Parathyroid adenoma (tissue), 2 donors: ENCODE data around the gene POLR3K.
"Not testable (repeated sequence)": the region's sequence is repeated elsewhere in the genome, so short reads cannot be mapped to it uniquely, and the experiment has no call there.

Source experiments
- H2AFZ ChIP-seq: fragments of 300-600 bp; sonication (generic); one replicate; pipeline ENCODE4 v1.7.0; 2017; ENCODE audit warnings: antibody characterized with exemption, mild to moderate bottlenecking
- H3K27ac ChIP-seq: fragments of 300-600 bp; sonication (generic); one replicate; pipeline ENCODE4 v1.7.0; 2017
- H3K27me3 ChIP-seq: fragments of 300-600 bp; sonication (generic); one replicate; pipeline ENCODE4 v1.7.0; 2017; ENCODE audit warnings: low read length; ENCODE audit not compliant: control insufficient read depth, insufficient read depth
- H3K36me3 ChIP-seq: fragments of 300-600 bp; sonication (generic); one replicate; pipeline ENCODE4 v1.7.0; 2017; ENCODE audit warnings: low read length; ENCODE audit not compliant: control insufficient read depth, insufficient read depth
- H3K4me1 ChIP-seq: fragments of 300-600 bp; sonication (generic); one replicate; pipeline ENCODE4 v1.7.0; 2017; ENCODE audit warnings: control low read depth
- H3K4me2 ChIP-seq: fragments of 300-600 bp; sonication (generic); one replicate; pipeline ENCODE4 v1.7.0; 2017; ENCODE audit warnings: low read length
- H3K4me3 ChIP-seq: fragments of 300-600 bp; sonication (generic); one replicate; pipeline ENCODE4 v1.7.0; 2017; ENCODE audit warnings: low read depth, low read length
- H3K79me2 ChIP-seq: fragments of 300-600 bp; sonication (generic); one replicate; pipeline ENCODE4 v1.7.0; 2017; ENCODE audit warnings: control low read depth
- H3K9ac ChIP-seq: fragments of 300-600 bp; sonication (generic); one replicate; pipeline ENCODE4 v1.7.0; 2017; ENCODE audit warnings: mild to moderate bottlenecking
- H3K9me3 ChIP-seq: fragments of 300-600 bp; sonication (generic); one replicate; pipeline ENCODE4 v1.7.0; 2017; ENCODE audit warnings: low read length; ENCODE audit not compliant: control insufficient read depth
- CTCF ChIP-seq: fragments of 300-600 bp; sonication (generic); IDR thresholded peaks from one replicate; pipeline ENCODE4 v1.7.0; 2017; ENCODE audit warnings: antibody characterized with exemption, mild to moderate bottlenecking
- donor health status: primary hyperparathyroidism.

POLR3K gene

GRCh38 chr16:55571-56136 lies 2.2 kb upstream of the POLR3K start:
- no peaks in the 10 kb centered on the region for H3K4me1 ChIP-seq
- no peak overlapping the region for H3K4me3 ChIP-seq
- no peak for TF ChIP-seq CTCF
- H3K79me2 ChIP-seq: no peaks in the 10 kb centered on the region
- no peak overlapping the region for H3K27ac ChIP-seq
- no peak overlapping the region for H2AFZ ChIP-seq
- no peak overlapping the region for H3K9ac ChIP-seq
- H3K9me3 ChIP-seq: no peaks in the 10 kb centered on the region
- H3K4me2 ChIP-seq: no peak overlapping the region
- no peaks in the 10 kb centered on the region for H3K27me3 ChIP-seq
- H3K36me3 ChIP-seq: no peaks in the 10 kb centered on the region

- H3K27me3 ChIP-seq: no peaks in the 10 kb centered on the region
- peak overlapping the region; percentile 100 for H3K4me2 ChIP-seq
- H3K27ac ChIP-seq: peak overlapping the region; percentile 46
- TF ChIP-seq CTCF: no peak
- H3K36me3 ChIP-seq: no peaks in the 10 kb centered on the region
- H3K9me3 ChIP-seq: no peaks in the 10 kb centered on the region
- peak overlapping the region; percentile 98 for H2AFZ ChIP-seq
- peak overlapping the region; percentile 81 for H3K9ac ChIP-seq
- H3K79me2 ChIP-seq: no peaks in the 10 kb centered on the region
- peak overlapping the region; percentile 93 for H3K4me3 ChIP-seq
- no peaks in the 10 kb centered on the region for H3K4me1 ChIP-seq
Observed at GRCh38 chr16:54237-54581, 801 bp upstream of the POLR3K start.

- no peaks in the 10 kb centered on the region for H3K79me2 ChIP-seq
- H3K9ac ChIP-seq: no peak overlapping the region
- no peaks in the 10 kb centered on the region for H3K4me1 ChIP-seq
- H3K27ac ChIP-seq: no peak overlapping the region
- no peaks in the 10 kb centered on the region for H3K27me3 ChIP-seq
- H3K4me3 ChIP-seq: no peak overlapping the region
- TF ChIP-seq CTCF: no peak
- H3K4me2 ChIP-seq: no peak overlapping the region
- H2AFZ ChIP-seq: no peak overlapping the region
- no peaks in the 10 kb centered on the region for H3K36me3 ChIP-seq
- H3K9me3 ChIP-seq: no peaks in the 10 kb centered on the region
Observed at GRCh38 chr16:50769-51591, 2.4 kb downstream of the POLR3K start.

GRCh38 chr16:47234-47633 lies 6.2 kb downstream of the POLR3K start:
- no peak for TF ChIP-seq CTCF
- no peak overlapping the region for H3K4me3 ChIP-seq
- H2AFZ ChIP-seq: no peak overlapping the region
- H3K9me3 ChIP-seq: no peaks in the 10 kb centered on the region
- H3K4me1 ChIP-seq: no peaks in the 10 kb centered on the region
- H3K79me2 ChIP-seq: no peaks in the 10 kb centered on the region
- no peaks in the 10 kb centered on the region for H3K27me3 ChIP-seq
- H3K4me2 ChIP-seq: no peak overlapping the region
- H3K9ac ChIP-seq: no peak overlapping the region
- H3K36me3 ChIP-seq: no peaks in the 10 kb centered on the region
- H3K27ac ChIP-seq: no peak overlapping the region

- not testable (repeated sequence) for H3K27me3 ChIP-seq, H3K4me1 ChIP-seq, H3K4me3 ChIP-seq, H3K9ac ChIP-seq, H3K79me2 ChIP-seq, H2AFZ ChIP-seq, H3K36me3 ChIP-seq, H3K9me3 ChIP-seq, H3K27ac ChIP-seq, H3K4me2 ChIP-seq
Observed at GRCh38 chr16:46510-46909, 6.9 kb downstream of the POLR3K start.
